DND-41 (cell line): Measurements from ENCODE around the gene GLB1L3.
A peak's percentile ranks its signal among the peaks of the same experiment; 100 is the strongest.

Experiments used
- ATAC-seq: fragments of 200-7000 bp; cut with Tn5 transposase; 3 replicates; pipeline ENCODE4 v1.9.1; 2021; ENCODE audit warnings: low read depth; ENCODE audit not compliant: insufficient read depth
- DNase-seq: peaks from one replicate; pipeline ENCODE4 v3.0.0-alpha.2; 2020
- H2AFZ ChIP-seq: 2 replicates; pipeline ENCODE4 v1.6.0; 2012; ENCODE audit warnings: low read depth, low read length
- H3K27ac ChIP-seq: 2 replicates; pipeline ENCODE4 v1.5.1; 2012; ENCODE audit warnings: low read length, inconsistent platforms
- H3K27me3 ChIP-seq: fragments of 200-600 bp; sonication (generic); 2 replicates; pipeline ENCODE4 v1.6.0; 2012; ENCODE audit warnings: low read length, mild to moderate bottlenecking, inconsistent platforms; ENCODE audit not compliant: insufficient read depth, poor library complexity
- H3K36me3 ChIP-seq: 2 replicates; pipeline ENCODE4 v1.5.1; 2012; ENCODE audit warnings: low read length, inconsistent platforms; ENCODE audit not compliant: insufficient read depth
- H3K4me1 ChIP-seq: 2 replicates; pipeline ENCODE4 v1.5.1; 2012; ENCODE audit warnings: mild to moderate bottlenecking, low read length; ENCODE audit not compliant: insufficient read depth
- H3K4me2 ChIP-seq: 2 replicates; pipeline ENCODE4 v1.6.0; 2012; ENCODE audit warnings: mild to moderate bottlenecking, moderate library complexity, low read length, inconsistent platforms; ENCODE audit not compliant: insufficient read depth
- H3K4me3 ChIP-seq, 2 experiments: fragments of 200-600 bp in 1 of 2; shearing (Covaris generic) in 1 of 2; 2 replicates each; pipeline ENCODE4 v1.5.1; 2012 to 2016; ENCODE audit warnings: inconsistent platforms in 2 of 2, low read length in 2 of 2, mild to moderate bottlenecking in 2 of 2, low read depth in 1 of 2, moderate library complexity in 1 of 2
- H3K79me2 ChIP-seq: 2 replicates; pipeline ENCODE4 v1.6.0; 2012; ENCODE audit warnings: low read length, inconsistent platforms; ENCODE audit not compliant: insufficient read depth
- H3K9ac ChIP-seq: 2 replicates; pipeline ENCODE4 v1.6.0; 2012; ENCODE audit warnings: low read depth, mild to moderate bottlenecking, inconsistent platforms, low read length, moderate library complexity
- H3K9me3 ChIP-seq: 2 replicates; pipeline ENCODE4 v1.5.1; 2012; ENCODE audit warnings: low read length, moderate library complexity, mild to moderate bottlenecking, inconsistent platforms; ENCODE audit not compliant: insufficient read depth, severe bottlenecking
- H4K20me1 ChIP-seq: 2 replicates; pipeline ENCODE4 v1.6.0; 2012; ENCODE audit warnings: low read length; ENCODE audit not compliant: insufficient read depth
- CTCF ChIP-seq: IDR thresholded peaks from 2 replicates; pipeline ENCODE4 v1.5.1; 2012; ENCODE audit warnings: borderline replicate concordance, low read length, moderate library complexity, mild to moderate bottlenecking; ENCODE audit not compliant: poor library complexity, severe bottlenecking; ENCODE audit errors: extremely low read depth
- EZH2 ChIP-seq: IDR thresholded peaks from 3 replicates; pipeline ENCODE4 v1.6.1; 2012; ENCODE audit warnings: borderline replicate concordance, low read depth, mild to moderate bottlenecking, moderate library complexity, low read length, inconsistent platforms; ENCODE audit not compliant: severe bottlenecking

GLB1L3 gene

GRCh38 chr11:134240592-134240991, 35.6 kb upstream of the GLB1L3 start:
- H3K9ac ChIP-seq, result no peak overlapping the region
- H3K36me3 ChIP-seq, result peaks cover 93% of the 10 kb centered on the region
- no peak overlapping the region for H2AFZ ChIP-seq
- H3K4me1 ChIP-seq, result no peaks in the 10 kb centered on the region
- no peaks in the 10 kb centered on the region for H3K27me3 ChIP-seq
- H4K20me1 ChIP-seq, result peaks cover 6% of the 10 kb centered on the region; the same call in 1 of the 2 replicates
- no peak overlapping the region for H3K4me2 ChIP-seq
- H3K27ac ChIP-seq, result no peak overlapping the region
- no peaks in the 10 kb centered on the region for H3K9me3 ChIP-seq
- ATAC-seq, result no peak
- H3K4me3 ChIP-seq, result no peak overlapping the region
- no peak for DNase-seq
- TF ChIP-seq EZH2 (no peak), CTCF (no peak)
- H3K79me2 ChIP-seq, result peaks cover 4% of the 10 kb centered on the region

- no peaks in the 10 kb centered on the region for H3K4me1 ChIP-seq
- ATAC-seq, result no peak
- no peaks in the 10 kb centered on the region for H3K9me3 ChIP-seq
- no peak for DNase-seq
- H3K79me2 ChIP-seq, result no peaks in the 10 kb centered on the region
- no peak for TF ChIP-seq EZH2
- TF ChIP-seq CTCF, result no peak
- no peak overlapping the region for H3K4me2 ChIP-seq
- no peak overlapping the region for H3K4me3 ChIP-seq
- 0 out of 2 replicates have a peak, but pooled peaks cover 2% of the 10 kb centered on the region for H4K20me1 ChIP-seq
- no peak overlapping the region for H2AFZ ChIP-seq
- H3K27me3 ChIP-seq, result no peaks in the 10 kb centered on the region
- no peak overlapping the region for H3K27ac ChIP-seq
- H3K36me3 ChIP-seq, result peaks cover 94% of the 10 kb centered on the region
- H3K9ac ChIP-seq, result no peak overlapping the region
Measured at GRCh38 chr11:134242376-134242775, 33.8 kb upstream of the GLB1L3 start.

GRCh38 chr11:134243913-134244312, 32.3 kb upstream of the GLB1L3 start:
- DNase-seq (no peak), ATAC-seq (no peak)
- Histone ChIP-seq H3K9me3 (no peaks in the 10 kb centered on the region), H3K79me2 (no peaks in the 10 kb centered on the region), H3K4me3 (no peak overlapping the region), H3K4me1 (no peaks in the 10 kb centered on the region), H3K9ac (no peak overlapping the region), H4K20me1 (0 out of 2 replicates have a peak, but pooled peaks cover 2% of the 10 kb centered on the region), H3K27me3 (no peaks in the 10 kb centered on the region), H3K36me3 (peaks cover 100% of the 10 kb centered on the region), H3K4me2 (no peak overlapping the region), H3K27ac (no peak overlapping the region), H2AFZ (no peak overlapping the region)
- no peak for TF ChIP-seq CTCF
- no peak for TF ChIP-seq EZH2

GRCh38 chr11:134244593-134244992, 31.6 kb upstream of the GLB1L3 start:
- H3K9ac ChIP-seq, result no peak overlapping the region
- H3K4me1 ChIP-seq, result no peaks in the 10 kb centered on the region
- H3K4me2 ChIP-seq, result no peak overlapping the region
- H3K4me3 ChIP-seq, result no peak overlapping the region
- no peaks in the 10 kb centered on the region for H3K79me2 ChIP-seq
- no peak overlapping the region for H3K27ac ChIP-seq
- H3K36me3 ChIP-seq, result peaks cover 100% of the 10 kb centered on the region
- no peak for DNase-seq
- no peak overlapping the region for H2AFZ ChIP-seq
- TF ChIP-seq CTCF (peak; percentile 64), EZH2 (no peak)
- H3K27me3 ChIP-seq, result no peaks in the 10 kb centered on the region
- no peaks in the 10 kb centered on the region for H3K9me3 ChIP-seq
- peak; percentile 60; the same call in 2 of the 3 replicates for ATAC-seq
- H4K20me1 ChIP-seq, result 0 out of 2 replicates have a peak, but pooled peaks cover 2% of the 10 kb centered on the region
